C4-2B (cell line): Measurements from ENCODE around the gene ELAC2.

Source experiments
- CTCF ChIP-seq: fragments of 450-650 bp; conservative IDR thresholded peaks from 2 replicates; pipeline ENCODE4 v1.5.1; 2017; ENCODE audit warnings: mild to moderate bottlenecking
- ZFX ChIP-seq: fragments of 450-650 bp; IDR thresholded peaks from 2 replicates; pipeline ENCODE4 v1.6.1; 2017

GRCh38 chr17:12990041-12990808, 27.6 kb downstream of the ELAC2 start:
- TF ChIP-seq CTCF (no peak), ZFX (no peak)
